Endodermal cell (in vitro differentiated cells): ENCODE data around the gene PPL. TPM values are rescaled to one million over a fixed set of nuclear protein-coding genes. Genes with fewer than 3 reads are reported as not detected.

Source experiments
- DNase-seq: peaks from one replicate; pipeline ENCODE4 v3.0.0-alpha.2; 2017
- H3K27ac ChIP-seq: 2 replicates; pipeline ENCODE4 v1.5.1; 2013; ENCODE audit warnings: mild to moderate bottlenecking, low read depth, low read length, moderate library complexity
- H3K27me3 ChIP-seq: 2 replicates; pipeline ENCODE4 v1.6.1; 2013; ENCODE audit warnings: mild to moderate bottlenecking, low read length, moderate library complexity; ENCODE audit not compliant: insufficient read depth, control insufficient read depth, poor library complexity, severe bottlenecking
- H3K36me3 ChIP-seq: 2 replicates; pipeline ENCODE4 v1.7.0; 2013; ENCODE audit warnings: mild to moderate bottlenecking, low read length, moderate library complexity; ENCODE audit not compliant: control insufficient read depth, insufficient read depth
- H3K4me1 ChIP-seq: one replicate; pipeline ENCODE4 v1.7.0; 2013; ENCODE audit warnings: low read length; ENCODE audit not compliant: control insufficient read depth, insufficient read depth
- H3K4me3 ChIP-seq: 2 replicates; pipeline ENCODE4 v1.5.1; 2013; ENCODE audit warnings: mild to moderate bottlenecking, low read length, moderate library complexity
- H3K9ac ChIP-seq: 2 replicates; pipeline ENCODE4 v1.6.1; 2013; ENCODE audit warnings: mild to moderate bottlenecking, low read length, moderate library complexity; ENCODE audit not compliant: poor library complexity, severe bottlenecking; ENCODE audit errors: extremely low read depth
- H3K9me3 ChIP-seq: 2 replicates; pipeline ENCODE4 v1.6.1; 2013; ENCODE audit warnings: mild to moderate bottlenecking, low read length, moderate library complexity; ENCODE audit not compliant: control insufficient read depth
- H3K27ac Mint-ChIP-seq: 2 replicates; pipeline ENCODE4 v1.8.0; 2020; ENCODE audit warnings: mixed read lengths
- H3K27me3 Mint-ChIP-seq: 2 replicates; pipeline ENCODE4 v1.8.0; 2021; ENCODE audit warnings: mild to moderate bottlenecking, mixed read lengths; ENCODE audit not compliant: insufficient read depth
- H3K36me3 Mint-ChIP-seq: 2 replicates; pipeline ENCODE4 v1.8.0; 2020; ENCODE audit warnings: low read depth, mixed read lengths
- H3K4me1 Mint-ChIP-seq: 2 replicates; pipeline ENCODE4 v1.8.0; 2020; ENCODE audit warnings: mixed read lengths
- H3K4me3 Mint-ChIP-seq: 2 replicates; pipeline ENCODE4 v1.8.0; 2020; ENCODE audit warnings: mild to moderate bottlenecking, moderate library complexity, mixed read lengths
- H3K9me3 Mint-ChIP-seq: 2 replicates; pipeline ENCODE4 v1.8.0; 2020; ENCODE audit warnings: mild to moderate bottlenecking, mixed read lengths
- CTCF ChIP-seq: fragments of 200-600 bp; sonication (generic); conservative IDR thresholded peaks from 2 replicates; pipeline ENCODE4 v1.5.0; 2021; ENCODE audit warnings: antibody characterized with exemption, mild to moderate bottlenecking
- WGBS, 2 experiments: methylation state at CpG; one replicate each; pipeline versions ENCODE4 v1.1.5 to v1.1.7; 2013; ENCODE audit warnings: missing lambda C conversion rate in 2 of 2, mixed read lengths in 1 of 2; ENCODE audit not compliant: insufficient coverage in 1 of 2, insufficient read length in 1 of 2; 5-methylcytosine and 5-hydroxymethylcytosine counted together
- total RNA-seq, 2 donors: library from RNA; stranded (reverse); fragmentation: NEBNext Ultra II Directional in 1 of 2; extraction: Animal tissue kit (Norgen Biotek cat#: 25700) in 1 of 2; gene quantifications; 2 replicates in 1 of 2; 3 replicates in 1 of 2; pipeline ENCODE4 v1.2.1, GENCODE V29; 2021

PPL gene
- total RNA-seq, 2 donors from 2014 or later = 37.8 to 48.5 TPM

- Mint-ChIP-seq H3K9me3 (no peaks in the 10 kb centered on the region), H3K36me3 (no peaks in the 10 kb centered on the region), H3K27ac (no peak overlapping the region), H3K4me1 (peaks cover 13% of the 10 kb centered on the region), H3K4me3 (no peak overlapping the region), H3K27me3 (no peaks in the 10 kb centered on the region)
- Histone ChIP-seq H3K27ac (no peak overlapping the region), H3K9ac (no peak overlapping the region), H3K36me3 (no peaks in the 10 kb centered on the region), H3K4me1 (peaks cover 6% of the 10 kb centered on the region), H3K4me3 (no peak overlapping the region), H3K9me3 (no peaks in the 10 kb centered on the region), H3K27me3 (no peaks in the 10 kb centered on the region)
- no peak for TF ChIP-seq CTCF
- no peak for DNase-seq
- WGBS, 2 experiments = 93 to 96% methylated on average over 5 of the region's 5 CpGs
Measured at GRCh38 chr16:4920826-4921225, 16.1 kb downstream of the PPL start.

GRCh38 chr16:4918781-4919251 is 18.1 kb downstream of the PPL start:
- Histone ChIP-seq H3K4me3 (no peak overlapping the region), H3K36me3 (no peaks in the 10 kb centered on the region), H3K27ac (no peak overlapping the region), H3K4me1 (peaks cover 1% of the 10 kb centered on the region), H3K9ac (no peak overlapping the region), H3K9me3 (no peaks in the 10 kb centered on the region), H3K27me3 (no peaks in the 10 kb centered on the region)
- no peaks in the 10 kb centered on the region for H3K27me3 Mint-ChIP-seq
- 83 to 94% methylated on average over 5 to 13 of the region's 13 CpGs for WGBS, 2 experiments
- DNase-seq = peak; percentile 63
- peaks cover 5% of the 10 kb centered on the region for H3K4me1 Mint-ChIP-seq
- no peak overlapping the region for H3K27ac Mint-ChIP-seq
- no peak for TF ChIP-seq CTCF
- no peaks in the 10 kb centered on the region for H3K9me3 Mint-ChIP-seq
- no peaks in the 10 kb centered on the region for H3K36me3 Mint-ChIP-seq
- H3K4me3 Mint-ChIP-seq = no peak overlapping the region

GRCh38 chr16:4917117-4917516 is 19.8 kb downstream of the PPL start:
- H3K9me3 Mint-ChIP-seq = no peaks in the 10 kb centered on the region
- Histone ChIP-seq H3K27me3 (no peaks in the 10 kb centered on the region), H3K9me3 (no peaks in the 10 kb centered on the region), H3K9ac (no peak overlapping the region), H3K27ac (no peak overlapping the region), H3K4me3 (no peak overlapping the region), H3K36me3 (no peaks in the 10 kb centered on the region), H3K4me1 (peaks cover 8% of the 10 kb centered on the region)
- H3K27me3 Mint-ChIP-seq = no peaks in the 10 kb centered on the region
- DNase-seq = no peak
- no peak overlapping the region for H3K4me3 Mint-ChIP-seq
- peaks cover 9% of the 10 kb centered on the region for H3K4me1 Mint-ChIP-seq
- H3K27ac Mint-ChIP-seq = no peak overlapping the region
- peaks cover 2% of the 10 kb centered on the region for H3K36me3 Mint-ChIP-seq
- no peak for TF ChIP-seq CTCF
- WGBS, 2 experiments = 82% methylated on average over 4 of the region's 4 CpGs; no CpG with 5 or more reads in 1 of the 2 experiments
